ENCODE data around the gene LRRC51. TPM values are rescaled to one million over a fixed set of nuclear protein-coding genes. Genes with fewer than 3 reads are reported as not detected.

Gene LRRC51
- total and polyA plus RNA-seq, 2 donors (not counting 3 experiments of a cell fraction or from before 2014, with no cell fraction given): 3.5 to 6.1 TPM

DNA sequence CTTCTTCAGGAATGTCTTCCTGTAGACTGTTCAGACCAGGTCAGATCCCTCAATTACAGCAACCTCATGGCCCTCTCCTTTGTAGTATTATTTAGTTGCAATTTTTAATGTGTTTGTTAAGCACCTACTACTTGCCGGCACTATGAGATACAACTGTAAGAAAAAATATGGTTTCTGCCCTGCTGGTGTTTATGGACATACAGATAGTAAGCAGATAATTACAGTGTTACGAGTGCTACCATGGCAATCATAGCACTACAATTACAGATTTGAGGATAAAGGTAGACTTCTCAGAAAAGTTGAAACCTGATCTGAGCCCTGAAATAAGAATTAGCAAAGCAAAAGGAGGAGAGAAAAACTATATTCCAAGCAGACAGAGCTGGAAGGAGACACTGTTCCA, 2.8 kb downstream of the LRRC51 start:
- no TSS peak for BruUV-seq (replicated peaks)
- no peak overlapping the region for H2AFZ ChIP-seq (ENCODE audit: low read depth, low read length)
- no peak for DNase-seq (ENCODE audit: low read depth, low spot score)
- ChIA-PET POLR2A (no interaction called here), CTCF (interaction anchor here (1.5 to 4.7 kb wide), 2 partner anchors 58 to 105 kb away, joined by 3 to 93 read pairs; no protein-coding TSS in a partner anchor)
- intact Hi-C loops (cut with micrococcal nuclease): no loop called here
- H3K4me3 ChIP-seq (replicated peaks in 1 of 3; ENCODE audit: insufficient read depth in 1 of 3, low read depth in 1 of 3, low read length in 3 of 3): no peak overlapping the region
- no peak overlapping the region for H3K9ac ChIP-seq (replicated peaks; ENCODE audit: extremely low read depth, insufficient read depth, low read length)
- dilution Hi-C loops (cut with MboI; ENCODE audit: extremely low pct_ligation_motif_present, low sequenced_read_pairs): loop anchor here (10.0 kb wide), 1 partner anchor 59 kb away; no protein-coding TSS in a partner anchor
- H3K4me2 ChIP-seq (ENCODE audit: insufficient read depth, low read length): no peak overlapping the region
- H3K79me2 ChIP-seq (ENCODE audit: control insufficient read depth, insufficient read depth, low read length): peaks cover 17% of the 10 kb centered on the region
- H3K9me3 ChIP-seq (replicated peaks; ENCODE audit: control insufficient read depth, insufficient read depth, low read length): no peaks in the 10 kb centered on the region
- peaks cover 24% of the 10 kb centered on the region for H3K4me1 ChIP-seq (ENCODE audit: control insufficient read depth, extremely low read depth, insufficient read depth, low read length)
- TF ChIP-seq GATA2 (IDR thresholded peaks at IDR 0.05; ENCODE audit: insufficient read depth, insufficient read length, low read depth, low read length): no peak
- TF ChIP-seq POLR2A (IDR thresholded peaks at IDR 0.05; ENCODE audit: low read depth, low read length): no peak
- TF ChIP-seq FOS (IDR thresholded peaks at IDR 0.05; ENCODE audit: borderline replicate concordance, insufficient read depth, low read length): no peak
- TF ChIP-seq EZH2 (IDR thresholded peaks at IDR 0.05; ENCODE audit: borderline replicate concordance, low read depth, low read length, severe bottlenecking): no peak
- no peak for TF ChIP-seq POLR2AphosphoS5 (IDR thresholded peaks at IDR 0.05; ENCODE audit: insufficient read depth, low read depth, low read length)
- no peak for TF ChIP-seq MYC (IDR thresholded peaks at IDR 0.05; ENCODE audit: low read depth, low read length)
- no peak for TF ChIP-seq JUN (IDR thresholded peaks at IDR 0.05; ENCODE audit: borderline replicate concordance, insufficient read depth, insufficient read length, low read depth)
- no peak for TF ChIP-seq MAX (IDR thresholded peaks at IDR 0.05; ENCODE audit: insufficient read depth, insufficient read length)
- TF ChIP-seq, protein P1, sequence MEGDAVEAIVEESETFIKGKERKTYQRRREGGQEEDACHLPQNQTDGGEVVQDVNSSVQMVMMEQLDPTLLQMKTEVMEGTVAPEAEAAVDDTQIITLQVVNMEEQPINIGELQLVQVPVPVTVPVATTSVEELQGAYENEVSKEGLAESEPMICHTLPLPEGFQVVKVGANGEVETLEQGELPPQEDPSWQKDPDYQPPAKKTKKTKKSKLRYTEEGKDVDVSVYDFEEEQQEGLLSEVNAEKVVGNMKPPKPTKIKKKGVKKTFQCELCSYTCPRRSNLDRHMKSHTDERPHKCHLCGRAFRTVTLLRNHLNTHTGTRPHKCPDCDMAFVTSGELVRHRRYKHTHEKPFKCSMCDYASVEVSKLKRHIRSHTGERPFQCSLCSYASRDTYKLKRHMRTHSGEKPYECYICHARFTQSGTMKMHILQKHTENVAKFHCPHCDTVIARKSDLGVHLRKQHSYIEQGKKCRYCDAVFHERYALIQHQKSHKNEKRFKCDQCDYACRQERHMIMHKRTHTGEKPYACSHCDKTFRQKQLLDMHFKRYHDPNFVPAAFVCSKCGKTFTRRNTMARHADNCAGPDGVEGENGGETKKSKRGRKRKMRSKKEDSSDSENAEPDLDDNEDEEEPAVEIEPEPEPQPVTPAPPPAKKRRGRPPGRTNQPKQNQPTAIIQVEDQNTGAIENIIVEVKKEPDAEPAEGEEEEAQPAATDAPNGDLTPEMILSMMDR (IDR thresholded peaks at IDR 0.05; ENCODE audit: extremely low read depth in 1 of 2, insufficient read depth in 1 of 2, low read depth in 1 of 2, low read length in 2 of 2): no peak
- no peaks in the 10 kb centered on the region for H3K27me3 ChIP-seq (ENCODE audit: control insufficient read depth in 2 of 2, insufficient read depth in 2 of 2, low read length in 2 of 2)
- H3K36me3 ChIP-seq (ENCODE audit: control insufficient read depth in 2 of 2, extremely low read depth in 1 of 2, insufficient read depth in 2 of 2, low read length in 2 of 2): no peaks in the 10 kb centered on the region
- no peak overlapping the region for H3K27ac ChIP-seq (ENCODE audit: insufficient read depth, low read depth, low read length)
- FAIRE-seq: no peak
- H4K20me1 ChIP-seq (replicated peaks; ENCODE audit: control insufficient read depth, extremely low read depth, insufficient read depth, low read length): no peaks in the 10 kb centered on the region
- no peaks in the 10 kb centered on the region for H3K9me1 ChIP-seq (replicated peaks; ENCODE audit: control insufficient read depth, extremely low read depth, insufficient read depth, low read length)

Data from endothelial cell of umbilical vein (primary cell).